H9 (cell line): ENCODE results near the gene MRPL21. TPM values are rescaled to one million over a fixed set of nuclear protein-coding genes. Genes with fewer than 3 reads are reported as not detected.

Experiments used
- DNase-seq: peaks from one replicate; pipeline ENCODE4 v3.0.0-alpha.2; 2017
- H2AFZ ChIP-seq: one replicate; pipeline ENCODE4 v1.6.1; 2013; ENCODE audit warnings: mild to moderate bottlenecking, low read length, control low read depth, moderate library complexity
- H2AK5ac ChIP-seq: 2 replicates; pipeline ENCODE4 v1.6.1; 2013; ENCODE audit warnings: low read length, control low read depth, mixed read lengths; ENCODE audit not compliant: insufficient read length
- H2BK120ac ChIP-seq: one replicate; pipeline ENCODE4 v1.6.1; 2013; ENCODE audit warnings: low read depth, mild to moderate bottlenecking, low read length, control low read depth, inconsistent platforms; ENCODE audit not compliant: poor library complexity, severe bottlenecking
- H2BK12ac ChIP-seq: 2 replicates; pipeline ENCODE4 v1.6.1; 2013; ENCODE audit warnings: low read length, control low read depth, mixed read lengths, low read depth; ENCODE audit not compliant: insufficient read length
- H2BK15ac ChIP-seq: 2 replicates; pipeline ENCODE4 v1.6.1; 2013; ENCODE audit warnings: low read depth, low read length, control low read depth
- H2BK20ac ChIP-seq: one replicate; pipeline ENCODE4 v1.6.1; 2013; ENCODE audit warnings: low read depth, mild to moderate bottlenecking, low read length, control low read depth, inconsistent platforms; ENCODE audit not compliant: poor library complexity, severe bottlenecking
- H2BK5ac ChIP-seq: 2 replicates; pipeline ENCODE4 v1.6.1; 2013; ENCODE audit warnings: low read length, control low read depth, mixed read lengths; ENCODE audit not compliant: insufficient read length
- H3K14ac ChIP-seq: 2 replicates; pipeline ENCODE4 v1.6.1; 2013; ENCODE audit warnings: low read length, control low read depth; ENCODE audit not compliant: insufficient read depth
- H3K18ac ChIP-seq: 2 replicates; pipeline ENCODE4 v1.6.1; 2013; ENCODE audit warnings: low read depth, mild to moderate bottlenecking, mixed read lengths, low read length, control low read depth; ENCODE audit not compliant: insufficient read length
- H3K23ac ChIP-seq: 2 replicates; pipeline ENCODE4 v1.6.1; 2013; ENCODE audit warnings: low read length, control low read depth, mixed read lengths, low read depth; ENCODE audit not compliant: insufficient read length
- H3K23me2 ChIP-seq: 2 replicates; pipeline ENCODE4 v1.6.1; 2013; ENCODE audit warnings: low read depth, mild to moderate bottlenecking, mixed read lengths, low read length, control low read depth; ENCODE audit not compliant: insufficient read length, poor library complexity, severe bottlenecking
- H3K27ac ChIP-seq: 2 replicates; pipeline ENCODE4 v1.5.1; 2013; ENCODE audit warnings: low read length, control low read depth, mixed read lengths, low read depth; ENCODE audit not compliant: insufficient read length
- H3K27me3 ChIP-seq: 2 replicates; pipeline ENCODE4 v1.6.1; 2013; ENCODE audit warnings: low read length, control low read depth, inconsistent platforms; ENCODE audit not compliant: insufficient read depth
- H3K4ac ChIP-seq: 2 replicates; pipeline ENCODE4 v1.6.1; 2013; ENCODE audit warnings: low read depth, mild to moderate bottlenecking, control low read depth, inconsistent platforms, low read length, moderate library complexity
- H3K4me1 ChIP-seq: 2 replicates; pipeline ENCODE4 v1.6.1; 2013; ENCODE audit warnings: low read length, control low read depth, inconsistent platforms; ENCODE audit not compliant: insufficient read depth
- H3K4me2 ChIP-seq: 2 replicates; pipeline ENCODE4 v1.6.1; 2013; ENCODE audit warnings: low read length, control low read depth, mixed read lengths; ENCODE audit not compliant: insufficient read length, insufficient read depth
- H3K56ac ChIP-seq: 2 replicates; pipeline ENCODE4 v1.6.1; 2013; ENCODE audit warnings: low read depth, mild to moderate bottlenecking, mixed read lengths, low read length, control low read depth; ENCODE audit not compliant: insufficient read length
- H3K79me1 ChIP-seq: 2 replicates; pipeline ENCODE4 v1.6.1; 2013; ENCODE audit warnings: low read depth, mild to moderate bottlenecking, moderate library complexity, low read length, control low read depth, inconsistent platforms; ENCODE audit not compliant: insufficient read depth, poor library complexity, severe bottlenecking
- H3K79me2 ChIP-seq: 2 replicates; pipeline ENCODE4 v1.6.1; 2013; ENCODE audit warnings: low read length, control low read depth, inconsistent platforms; ENCODE audit not compliant: insufficient read depth
- H3K9ac ChIP-seq: 2 replicates; pipeline ENCODE4 v1.6.1; 2013; ENCODE audit warnings: low read length, control low read depth, mixed read lengths; ENCODE audit not compliant: insufficient read length; ENCODE audit errors: extremely low read depth
- H3K9me3 ChIP-seq: one replicate; pipeline ENCODE4 v1.6.1; 2013; ENCODE audit warnings: low read depth, low read length, inconsistent platforms; ENCODE audit not compliant: control insufficient read depth
- H3T11ph ChIP-seq: one replicate; pipeline ENCODE4 v1.6.1; 2013; ENCODE audit warnings: mild to moderate bottlenecking, low read length, control low read depth, inconsistent platforms
- H4K20me1 ChIP-seq: one replicate; pipeline ENCODE4 v1.6.1; 2013; ENCODE audit not compliant: control insufficient read depth, insufficient read length, insufficient read depth
- H4K5ac ChIP-seq: 2 replicates; pipeline ENCODE4 v1.6.1; 2013; ENCODE audit warnings: low read depth, mild to moderate bottlenecking, mixed read lengths, low read length, control low read depth; ENCODE audit not compliant: insufficient read length
- H4K8ac ChIP-seq: replicated peaks from 2 replicates; pipeline ENCODE4 v1.6.1; 2013; ENCODE audit warnings: low read length, control low read depth, mixed read lengths, low read depth; ENCODE audit not compliant: insufficient read length
- H4K91ac ChIP-seq: 2 replicates; pipeline ENCODE4 v1.6.1; 2013; ENCODE audit warnings: low read depth, mild to moderate bottlenecking, moderate library complexity, mixed read lengths, low read length, control low read depth; ENCODE audit not compliant: insufficient read length
- H3K27ac Mint-ChIP-seq, 3 experiments: 2 replicates in 2 of 3; 3 replicates in 1 of 3; pipeline ENCODE4 v1.8.0; 2020 to 2021; ENCODE audit warnings: mixed read lengths in 3 of 3, mild to moderate bottlenecking in 1 of 3, moderate library complexity in 1 of 3
- H3K27me3 Mint-ChIP-seq: 2 replicates; pipeline ENCODE4 v1.8.0; 2021; ENCODE audit warnings: low read depth, mild to moderate bottlenecking, moderate library complexity, mixed read lengths
- H3K36me3 Mint-ChIP-seq, 3 experiments: 2 replicates in 2 of 3; 3 replicates in 1 of 3; pipeline ENCODE4 v1.8.0; 2020 to 2021; ENCODE audit warnings: low read depth in 3 of 3, mixed read lengths in 3 of 3; ENCODE audit not compliant: insufficient read depth in 1 of 3
- H3K4me1 Mint-ChIP-seq, 2 experiments: 2 replicates each; pipeline ENCODE4 v1.8.0; 2020; ENCODE audit warnings: mixed read lengths in 2 of 2
- H3K4me3 Mint-ChIP-seq, 2 experiments: 2 replicates in 1 of 2; 3 replicates in 1 of 2; pipeline ENCODE4 v1.8.0; 2020 to 2021; ENCODE audit warnings: mild to moderate bottlenecking in 2 of 2, mixed read lengths in 2 of 2, moderate library complexity in 1 of 2
- H3K9me3 Mint-ChIP-seq, 2 experiments: 2 replicates in 1 of 2; 3 replicates in 1 of 2; pipeline ENCODE4 v1.8.0; 2020; ENCODE audit warnings: mild to moderate bottlenecking in 2 of 2, mixed read lengths in 2 of 2, moderate library complexity in 1 of 2
- CTCF ChIP-seq: fragments of 200-600 bp; sonication (generic); conservative IDR thresholded peaks from 3 replicates; pipeline ENCODE4 v1.8.0; 2021; ENCODE audit warnings: antibody characterized with exemption, mild to moderate bottlenecking
- WGBS: extraction: QIAGEN DNeasy Blood & Tissue Kit; methylation state at CpG from one replicate; pipeline ENCODE4 v1.1.7; 2013; ENCODE audit warnings: missing lambda C conversion rate, low lambda C conversion rate, mixed read lengths; ENCODE audit not compliant: insufficient read length; ENCODE audit errors: extremely low coverage; 5-methylcytosine and 5-hydroxymethylcytosine counted together
- total RNA-seq: library from RNA; stranded (reverse); gene quantifications from 2 replicates; pipeline ENCODE4 v1.2.1, GENCODE V29; 2021

The MRPL21 gene
- total RNA-seq, 1 experiment from 2014 or later = 91.5 TPM

GRCh38 chr11:68904248-68904847 is 716 bp upstream of the MRPL21 start:
- DNase-seq = no peak
- Mint-ChIP-seq H3K9me3 (no peaks in the 10 kb centered on the region), H3K4me3 (peak overlapping the region; percentile 99), H3K36me3 (peaks cover 14 to 41% (median 31%) of the 10 kb centered on the region in 3 experiments; a peak in 6 of 7 replicates), H3K27ac (peak overlapping the region; percentile 65 to 97 (median 95); a peak in 6 of 7 replicates), H3K4me1 (peaks cover 25 to 28% of the 10 kb centered on the region in 2 experiments), H3K27me3 (no peaks in the 10 kb centered on the region; the same call in 1 of the 2 replicates)
- H4K20me1 ChIP-seq = no peaks in the 10 kb centered on the region
- H2AFZ ChIP-seq = no peak overlapping the region
- H2AK5ac ChIP-seq = no peak overlapping the region
- H2BK5ac ChIP-seq = no peak overlapping the region
- H2BK120ac ChIP-seq = no peak overlapping the region
- peak overlapping the region; percentile 92 for H3K4me2 ChIP-seq
- TF ChIP-seq CTCF = no peak
- no peak overlapping the region for H3K27ac ChIP-seq
- no peak overlapping the region for H3K14ac ChIP-seq
- no peak overlapping the region for H2BK20ac ChIP-seq
- H3K4ac ChIP-seq = no peak overlapping the region
- H3K56ac ChIP-seq = no peak overlapping the region
- peaks cover 12% of the 10 kb centered on the region for H3K79me1 ChIP-seq
- H2BK15ac ChIP-seq = no peak overlapping the region
- no peak overlapping the region for H4K5ac ChIP-seq
- H3K18ac ChIP-seq = no peak overlapping the region
- no peak overlapping the region for H4K91ac ChIP-seq
- H3K9ac ChIP-seq = peak overlapping the region; percentile 96
- no peaks in the 10 kb centered on the region for H3K27me3 ChIP-seq
- H3T11ph ChIP-seq = no peak overlapping the region
- no peaks in the 10 kb centered on the region for H3K9me3 ChIP-seq
- peaks cover 11% of the 10 kb centered on the region for H3K23me2 ChIP-seq
- H3K23ac ChIP-seq = no peak overlapping the region
- H3K4me1 ChIP-seq = no peaks in the 10 kb centered on the region
- WGBS = no CpG with 5 or more reads among the region's 24 CpGs
- peaks cover 24% of the 10 kb centered on the region for H3K79me2 ChIP-seq
- no peak overlapping the region for H4K8ac ChIP-seq
- no peak overlapping the region for H2BK12ac ChIP-seq
